ENCODE results near the gene FCHO2. TPM values are rescaled to one million over a fixed set of nuclear protein-coding genes. Genes with fewer than 3 reads are reported as not detected.

Gene FCHO2
- total and polyA plus RNA-seq, 2 of the 8 experiments (the other 6 are each of a cell fraction or from before 2014, with no cell fraction given): 4.3 to 15.7 TPM

DNA sequence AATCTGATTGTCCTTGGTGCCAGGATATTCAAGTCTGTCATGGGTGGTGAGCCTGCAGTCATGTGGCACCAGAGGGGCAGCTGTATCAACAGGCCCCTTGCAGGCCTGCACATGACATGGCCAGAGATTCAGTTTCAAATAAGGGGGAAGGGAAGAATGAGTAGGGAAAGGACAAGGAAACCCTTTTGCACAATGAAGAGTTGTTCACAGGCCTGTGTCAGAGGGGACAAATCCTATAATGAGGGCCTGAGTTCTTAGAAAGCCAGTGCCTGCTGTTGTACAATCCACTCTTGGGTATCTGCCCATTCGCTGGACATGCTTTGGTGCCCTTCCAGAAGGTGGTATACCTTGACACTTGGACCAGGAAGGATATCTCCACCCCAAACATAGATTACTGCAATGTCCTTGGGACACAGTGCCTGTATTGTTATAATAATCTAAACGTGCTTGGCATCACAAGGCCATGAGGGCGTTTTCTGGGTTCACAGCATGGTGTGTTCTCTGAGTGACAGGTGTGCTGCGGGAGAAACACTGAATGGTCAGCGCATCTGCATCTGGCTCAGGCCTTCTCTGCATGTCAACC lies 162.6 kb downstream of the FCHO2 start:
- Histone ChIP-seq H3K14ac (ENCODE audit: insufficient read length) (no peak overlapping the region), H4K5ac (ENCODE audit: insufficient read length, low read depth, low read length) (no peak overlapping the region), H4K91ac (replicated peaks; ENCODE audit: insufficient read length, low read length) (no peak overlapping the region), H2BK120ac (replicated peaks; ENCODE audit: low read depth, low read length) (no peak overlapping the region), H2BK12ac (ENCODE audit: low read depth, low read length) (0 out of 2 replicates have a peak overlapping the region, but pooled peaks have one; percentile 12), H3K4ac (replicated peaks; ENCODE audit: insufficient read length, low read depth, low read length) (no peak overlapping the region), H3K56ac (replicated peaks; ENCODE audit: insufficient read length, low read depth, low read length) (no peak overlapping the region), H2BK5ac (ENCODE audit: low read depth, low read length) (no peak overlapping the region), H2AFZ (ENCODE audit: low read length) (no peak overlapping the region), H3K27ac (ENCODE audit: low read depth, low read length) (no peak overlapping the region), H3K27me3 (replicated peaks in 1 of 4; ENCODE audit: control insufficient read depth in 3 of 4, extremely low read depth in 1 of 4, insufficient read depth in 3 of 4, low read length in 3 of 4) (peaks cover 0 to 43% (median 31%) of the 10 kb centered on the region in 4 experiments; a peak in 6 of 7 replicates), H3K79me1 (ENCODE audit: low read depth, low read length) (no peaks in the 10 kb centered on the region), H3K23me2 (ENCODE audit: low read depth, low read length) (peaks cover 12% of the 10 kb centered on the region), H2BK20ac (ENCODE audit: low read length) (no peak overlapping the region), H2AK5ac (ENCODE audit: low read depth, low read length) (no peak overlapping the region), H3K9me3 (ENCODE audit: insufficient read depth in 2 of 2, low read depth in 1 of 2, low read length in 1 of 2) (no peaks in the 10 kb centered on the region), H3K36me3 (ENCODE audit: control insufficient read depth in 2 of 4, insufficient read depth in 4 of 4, low read length in 3 of 4) (no peaks in the 10 kb centered on the region), H2BK15ac (ENCODE audit: low read length) (no peak overlapping the region), H4K8ac (ENCODE audit: extremely low read depth, insufficient read depth, low read length) (no peak overlapping the region), H3K79me2 (ENCODE audit: control insufficient read depth in 1 of 2, insufficient read depth in 2 of 2, low read length in 2 of 2) (no peaks in the 10 kb centered on the region), H3K23ac (ENCODE audit: insufficient read length) (no peak overlapping the region), H4K20me1 (replicated peaks in 1 of 2; ENCODE audit: control insufficient read depth in 1 of 2, insufficient read depth in 2 of 2, low read length in 2 of 2) (no peaks in the 10 kb centered on the region), H3K4me2 (ENCODE audit: insufficient read depth in 1 of 2, low read depth in 2 of 2, low read length in 2 of 2) (no peak overlapping the region; a peak in 1 of 4 replicates), H3K4me3 (ENCODE audit: extremely low read depth in 1 of 4, insufficient read depth in 2 of 4, low read depth in 3 of 4, low read length in 4 of 4) (no peak overlapping the region), H3K18ac (ENCODE audit: extremely low read depth, low read length) (no peak overlapping the region), H3K4me1 (replicated peaks in 1 of 4; ENCODE audit: control insufficient read depth in 3 of 4, insufficient read depth in 4 of 4, low read length in 3 of 4) (peaks cover 0 to 3% (median 1%) of the 10 kb centered on the region in 4 experiments; a peak in 5 of 7 replicates), H3K9ac (replicated peaks in 1 of 4; ENCODE audit: extremely low read depth in 1 of 4, low read depth in 3 of 4, low read length in 3 of 4) (no peak overlapping the region)
- WGBS, 2 experiments (ENCODE audit: extremely low coverage in 1 of 2, insufficient coverage in 1 of 2, insufficient read length in 1 of 2, insufficient replicate concordance in 2 of 2, low coverage in 1 of 2, low lambda C conversion rate in 2 of 2, missing lambda C conversion rate in 1 of 2): 83% methylated on average over 5 of the region's 5 CpGs; no CpG with 5 or more reads in 1 of the 2 experiments
- CTCF ChIA-PET (ENCODE audit: partially characterized antibody): interaction anchor here (0.6 to 1.2 kb wide), 2 partner anchors 71 to 84 kb away, joined by 3 read pairs; no protein-coding TSS in a partner anchor
- POLR2A ChIA-PET (ENCODE audit: partially characterized antibody): interaction anchor here (1.0 to 1.7 kb wide), 2 partner anchors 18 to 28 kb away, joined by 3 read pairs; no protein-coding TSS in a partner anchor
- no peak for DNase-seq (ENCODE audit: low read depth in 1 of 2, low spot score in 2 of 2)
- no peak for FAIRE-seq
- TF ChIP-seq CHD1 (IDR thresholded peaks at IDR 0.05; ENCODE audit: low read depth, low read length): no peak
- TF ChIP-seq JUN (IDR thresholded peaks at IDR 0.05; ENCODE audit: low read depth, low read length): no peak
- TF ChIP-seq SP2 (IDR thresholded peaks at IDR 0.05; ENCODE audit: low read length): no peak
- TF ChIP-seq CBX5 (IDR thresholded peaks at IDR 0.05; ENCODE audit: low read depth, low read length): no peak
